Neural progenitor cell (in vitro differentiated cells): ENCODE results near the gene TGM2. TPM values are rescaled to one million over a fixed set of nuclear protein-coding genes. Genes with fewer than 3 reads are reported as not detected.

Experiments used
- DNase-seq: peaks from one replicate; pipeline ENCODE4 v3.0.0-alpha.2; 2016; ENCODE audit warnings: low spot score
- H2AFZ ChIP-seq: fragments of 200-600 bp; sonication (generic); replicated peaks from 2 replicates; pipeline ENCODE4 v1.6.1; 2016; ENCODE audit warnings: antibody characterized with exemption
- H3F3A ChIP-seq: fragments of 200-600 bp; sonication (generic); 2 replicates; pipeline ENCODE4 v1.6.1; 2016; ENCODE audit warnings: antibody characterized with exemption, low read depth
- H3K27ac ChIP-seq: fragments of 200-600 bp; sonication (generic); 2 replicates; pipeline ENCODE4 v1.5.1; 2016; ENCODE audit warnings: mild to moderate bottlenecking
- H3K27me3 ChIP-seq: fragments of 200-600 bp; sonication (generic); 2 replicates; pipeline ENCODE4 v1.6.1; 2016; ENCODE audit warnings: mild to moderate bottlenecking, moderate library complexity
- H3K36me3 ChIP-seq: fragments of 200-600 bp; sonication (generic); 2 replicates; pipeline ENCODE4 v1.5.1; 2016
- H3K4me1 ChIP-seq: fragments of 200-600 bp; sonication (generic); 2 replicates; pipeline ENCODE4 v1.6.1; 2016; ENCODE audit warnings: mixed run types
- H3K4me2 ChIP-seq: fragments of 200-600 bp; sonication (generic); 2 replicates; pipeline ENCODE4 v1.6.1; 2016
- H3K4me3 ChIP-seq: fragments of 200-600 bp; sonication (generic); 2 replicates; pipeline ENCODE4 v1.5.1; 2016
- H3K79me2 ChIP-seq: fragments of 200-600 bp; sonication (generic); 2 replicates; pipeline ENCODE4 v1.6.1; 2016; ENCODE audit warnings: low read depth
- H3K9ac ChIP-seq: fragments of 200-600 bp; sonication (generic); 2 replicates; pipeline ENCODE4 v1.6.1; 2016
- H3K9me3 ChIP-seq: fragments of 200-600 bp; sonication (generic); 2 replicates; pipeline ENCODE4 v1.5.1; 2016; ENCODE audit warnings: low read depth
- H4K20me1 ChIP-seq: fragments of 200-600 bp; sonication (generic); 2 replicates; pipeline ENCODE4 v1.6.1; 2016; ENCODE audit warnings: low read depth
- H3K27ac Mint-ChIP-seq: 3 replicates; pipeline ENCODE4 v1.8.0; 2021; ENCODE audit warnings: mixed read lengths
- H3K27me3 Mint-ChIP-seq: 2 replicates; pipeline ENCODE4 v1.8.0; 2022; ENCODE audit warnings: low read depth, mild to moderate bottlenecking, inconsistent platforms, moderate library complexity, mixed read lengths; ENCODE audit not compliant: insufficient read depth
- H3K36me3 Mint-ChIP-seq: 3 replicates; pipeline ENCODE4 v1.8.0; 2021; ENCODE audit warnings: mixed read lengths
- H3K4me1 Mint-ChIP-seq: 3 replicates; pipeline ENCODE4 v1.8.0; 2021; ENCODE audit warnings: mixed read lengths
- H3K4me3 Mint-ChIP-seq: 3 replicates; pipeline ENCODE4 v1.8.0; 2021; ENCODE audit warnings: mild to moderate bottlenecking, moderate library complexity, mixed read lengths
- H3K9me3 Mint-ChIP-seq: 3 replicates; pipeline ENCODE4 v1.8.0; 2020; ENCODE audit warnings: mixed read lengths
- CTCF ChIP-seq: fragments of 200-600 bp; sonication (generic); IDR thresholded peaks from 2 replicates; pipeline ENCODE4 v1.5.1; 2017; ENCODE audit warnings: antibody characterized with exemption, mild to moderate bottlenecking
- EZH2 ChIP-seq: fragments of 200-600 bp; sonication (generic); IDR thresholded peaks from 2 replicates; pipeline ENCODE4 v1.6.1; 2017; ENCODE audit warnings: antibody characterized with exemption, mild to moderate bottlenecking, moderate library complexity
- EZH2phosphoT487 ChIP-seq: fragments of 200-600 bp; sonication (generic); IDR thresholded peaks from 2 replicates; pipeline ENCODE4 v1.6.1; 2017; ENCODE audit warnings: antibody characterized with exemption
- total RNA-seq: library from RNA; depleted of rRNA; stranded (reverse); fragments of >200 nt; gene quantifications from 2 replicates; pipeline ENCODE4 v1.2.3, GENCODE V29; 2015; ENCODE audit warnings: low replicate concordance

TGM2 gene
- total RNA-seq, 1 donor from 2014 or later = 0.22 TPM

- no peak overlapping the region for H3K4me2 ChIP-seq
- Mint-ChIP-seq H3K4me1 (peaks cover 17% of the 10 kb centered on the region), H3K27me3 (peaks cover 9% of the 10 kb centered on the region), H3K36me3 (no peaks in the 10 kb centered on the region), H3K4me3 (no peak overlapping the region), H3K27ac (no peak overlapping the region), H3K9me3 (no peaks in the 10 kb centered on the region)
- TF ChIP-seq CTCF = no peak
- no peak for TF ChIP-seq EZH2
- no peak for TF ChIP-seq EZH2phosphoT487
- H3K27ac ChIP-seq = no peak overlapping the region
- H3K36me3 ChIP-seq = no peaks in the 10 kb centered on the region
- no peaks in the 10 kb centered on the region for H3K4me1 ChIP-seq
- H3K27me3 ChIP-seq = no peaks in the 10 kb centered on the region
- H3K9ac ChIP-seq = no peak overlapping the region
- no peak for DNase-seq
- H3F3A ChIP-seq = no peaks in the 10 kb centered on the region
- no peaks in the 10 kb centered on the region for H4K20me1 ChIP-seq
- H3K9me3 ChIP-seq = no peaks in the 10 kb centered on the region
- H2AFZ ChIP-seq = no peak overlapping the region
- H3K4me3 ChIP-seq = no peak overlapping the region
- no peaks in the 10 kb centered on the region for H3K79me2 ChIP-seq
Observed at GRCh38 chr20:38132910-38133501, 32.1 kb downstream of the TGM2 start.

GRCh38 chr20:38132156-38132909 is 32.7 kb downstream of the TGM2 start:
- H3K4me1 Mint-ChIP-seq = peaks cover 17% of the 10 kb centered on the region
- no peaks in the 10 kb centered on the region for H3K27me3 ChIP-seq
- H4K20me1 ChIP-seq = no peaks in the 10 kb centered on the region
- H3K27ac Mint-ChIP-seq = no peak overlapping the region
- no peak overlapping the region for H3K4me3 ChIP-seq
- no peak overlapping the region for H3K4me2 ChIP-seq
- no peaks in the 10 kb centered on the region for H3K9me3 ChIP-seq
- H3K36me3 Mint-ChIP-seq = no peaks in the 10 kb centered on the region
- no peak for DNase-seq
- no peak overlapping the region for H3K27ac ChIP-seq
- H3K27me3 Mint-ChIP-seq = peaks cover 9% of the 10 kb centered on the region
- no peaks in the 10 kb centered on the region for H3K9me3 Mint-ChIP-seq
- H3K4me1 ChIP-seq = no peaks in the 10 kb centered on the region
- TF ChIP-seq EZH2phosphoT487 = no peak
- no peak for TF ChIP-seq CTCF
- no peak overlapping the region for H3K9ac ChIP-seq
- no peaks in the 10 kb centered on the region for H3F3A ChIP-seq
- H3K4me3 Mint-ChIP-seq = no peak overlapping the region
- H3K36me3 ChIP-seq = no peaks in the 10 kb centered on the region
- no peak overlapping the region for H2AFZ ChIP-seq
- no peaks in the 10 kb centered on the region for H3K79me2 ChIP-seq

- Histone ChIP-seq H3K4me3 (no peak overlapping the region), H3K27me3 (no peaks in the 10 kb centered on the region), H3K4me1 (no peaks in the 10 kb centered on the region), H3K27ac (no peak overlapping the region), H3K9ac (no peak overlapping the region), H3K9me3 (no peaks in the 10 kb centered on the region), H2AFZ (no peak overlapping the region), H3F3A (no peaks in the 10 kb centered on the region), H3K79me2 (no peaks in the 10 kb centered on the region), H4K20me1 (no peaks in the 10 kb centered on the region), H3K4me2 (no peak overlapping the region), H3K36me3 (no peaks in the 10 kb centered on the region)
- Mint-ChIP-seq H3K4me1 (peaks cover 17% of the 10 kb centered on the region), H3K27me3 (peaks cover 5% of the 10 kb centered on the region), H3K36me3 (no peaks in the 10 kb centered on the region), H3K27ac (no peak overlapping the region), H3K4me3 (no peak overlapping the region), H3K9me3 (no peaks in the 10 kb centered on the region)
- DNase-seq = no peak
- TF ChIP-seq EZH2 (no peak), CTCF (no peak), EZH2phosphoT487 (no peak)
Observed at GRCh38 chr20:38131588-38132121, 33.4 kb downstream of the TGM2 start.
